Activated CD4-positive, alpha-beta T cell treated with anti-CD3 and anti-CD28 coated beads, Interleukin-10, Interleukin-2, amounts not matched to agents 100 ng/mL and 50 ng/mL, durations not matched to agents 16 hours and 8 hours (primary cell): ENCODE data around the gene ZNF644.
"Not testable (repeated sequence)": the region's sequence is repeated elsewhere in the genome, so short reads cannot be mapped to it uniquely, and the experiment has no call there.

Source experiments
- DNase-seq: peaks from one replicate; pipeline ENCODE4 v3.0.0-alpha.2; 2020

ZNF644 gene

DNA sequence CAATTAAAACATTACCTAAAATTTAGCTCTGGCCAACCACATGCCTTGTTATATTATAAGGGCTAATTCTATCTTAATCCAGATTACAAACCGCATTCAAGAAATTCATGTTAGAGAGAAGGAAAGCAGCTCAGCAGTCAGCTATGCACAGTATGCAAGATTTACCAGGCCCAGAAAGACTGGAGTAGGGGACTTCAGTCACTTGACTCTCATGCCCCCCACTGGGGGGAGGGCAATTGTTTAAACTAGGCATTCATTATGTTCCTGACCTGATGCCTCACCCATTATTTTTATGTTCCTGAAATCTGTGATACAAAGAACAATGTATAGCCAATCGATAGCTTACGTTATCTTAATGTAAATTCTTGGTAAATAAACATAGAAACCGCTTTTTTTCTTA lies 96.9 kb downstream of the ZNF644 start:
- no peak for DNase-seq

DNA sequence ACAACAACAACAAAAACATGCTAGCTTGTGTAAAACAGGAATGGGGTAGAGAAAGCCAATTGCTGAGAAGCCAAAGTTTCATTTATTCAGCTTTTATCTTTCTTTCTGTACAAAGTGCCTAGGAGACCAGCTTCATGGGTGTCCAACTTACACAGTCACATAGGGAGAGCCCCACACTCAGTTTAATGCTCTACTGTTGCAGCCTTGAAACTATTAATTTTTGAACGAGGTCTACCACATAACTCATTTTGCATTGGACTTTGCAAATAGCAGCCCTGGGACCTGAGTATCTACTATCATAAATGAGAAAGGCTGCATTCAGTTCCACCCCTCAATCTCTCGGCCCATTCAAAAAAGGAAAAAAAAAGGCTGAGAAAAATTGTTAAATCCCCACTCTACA lies 98.8 kb downstream of the ZNF644 start:
- DNase-seq = no peak

DNA sequence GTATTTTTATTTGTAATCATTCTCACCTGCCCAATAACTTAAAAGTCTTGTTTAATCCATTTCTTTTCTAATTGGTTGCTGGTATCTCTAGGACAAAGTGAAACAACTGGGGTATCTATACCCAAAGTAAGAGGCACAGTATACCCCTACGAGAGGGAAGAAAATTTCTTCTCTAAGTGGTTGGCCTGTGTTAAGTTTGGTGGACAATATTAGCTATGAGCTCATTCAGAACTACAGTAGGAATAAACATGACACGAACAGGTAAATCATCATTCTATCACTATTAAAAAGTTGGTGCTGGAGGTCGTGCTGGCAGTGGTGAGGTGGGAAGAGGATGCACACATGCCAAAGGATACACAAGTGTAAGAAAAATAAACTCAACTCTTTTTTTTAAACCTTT lies 99.6 kb downstream of the ZNF644 start:
- no peak for DNase-seq

DNA sequence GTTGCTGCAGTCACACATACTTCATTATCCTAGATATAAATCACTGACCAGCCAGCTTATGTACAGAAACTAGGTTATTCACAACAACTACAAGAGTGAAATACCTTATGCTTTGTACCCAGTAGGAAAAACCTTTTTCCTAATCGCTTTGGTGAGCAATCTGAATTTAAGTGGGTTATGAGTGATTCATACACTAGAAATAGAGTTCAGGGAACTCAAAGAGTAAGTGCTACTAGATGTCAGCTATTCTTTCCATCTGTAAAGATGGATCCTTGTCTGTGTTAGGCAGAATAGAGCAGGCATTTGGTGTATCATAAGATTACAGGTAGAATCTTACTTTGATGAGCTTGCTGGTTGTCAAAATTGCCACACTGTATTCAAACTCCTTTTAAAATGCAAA lies 101.9 kb downstream of the ZNF644 start:
- DNase-seq = peak; percentile 16

DNA sequence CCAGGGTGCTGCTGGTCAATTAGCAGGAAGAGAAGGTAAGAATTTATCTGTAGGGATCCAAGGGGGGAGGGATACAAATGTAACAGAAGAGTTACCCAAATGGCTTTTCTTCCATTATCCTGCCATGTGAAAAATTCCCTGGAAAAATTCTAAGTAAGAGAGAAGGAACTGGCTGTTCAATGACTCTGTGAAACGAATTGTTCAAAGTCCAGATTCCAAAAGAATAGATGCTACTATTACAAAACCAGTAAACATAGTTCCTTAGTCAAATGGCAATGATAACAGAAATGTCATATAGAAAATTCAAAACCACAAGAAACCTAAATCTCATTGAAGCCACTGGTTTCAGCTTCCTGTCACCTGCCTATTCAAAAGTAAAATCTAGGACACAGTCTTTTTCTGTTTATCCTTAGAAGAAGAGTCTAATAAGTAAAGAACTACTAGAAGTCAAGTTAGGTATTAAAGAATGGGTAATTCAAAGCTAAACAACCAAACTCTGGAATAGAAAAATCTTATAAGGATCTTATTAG lies 102.6 kb downstream of the ZNF644 start:
- DNase-seq = peak; percentile 54

GRCh38 chr1:90911353-90911752 lies 110.5 kb downstream of the ZNF644 start:
- DNase-seq = no peak

DNA sequence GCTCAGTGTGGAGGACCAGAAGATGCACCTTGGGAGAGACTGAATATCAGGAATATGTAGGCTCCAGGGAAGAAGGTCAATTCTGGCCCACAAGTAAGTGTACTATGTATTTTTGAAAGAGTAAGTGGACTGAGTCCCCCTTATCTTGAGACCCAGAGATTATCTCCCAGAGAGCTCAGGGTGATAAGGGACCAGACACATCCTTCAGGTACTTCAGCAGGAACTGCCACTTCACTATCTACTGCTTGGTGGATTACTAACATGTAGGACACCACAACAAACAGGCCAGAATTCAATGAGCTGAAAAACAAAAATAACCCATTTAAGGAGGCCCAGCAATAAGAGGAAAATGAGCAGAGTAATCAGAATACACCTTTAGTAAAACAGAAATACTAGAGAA lies 119.2 kb downstream of the ZNF644 start:
- DNase-seq = no peak

GRCh38 chr1:90899263-90899662 lies 122.6 kb downstream of the ZNF644 start:
- no peak for DNase-seq

DNA sequence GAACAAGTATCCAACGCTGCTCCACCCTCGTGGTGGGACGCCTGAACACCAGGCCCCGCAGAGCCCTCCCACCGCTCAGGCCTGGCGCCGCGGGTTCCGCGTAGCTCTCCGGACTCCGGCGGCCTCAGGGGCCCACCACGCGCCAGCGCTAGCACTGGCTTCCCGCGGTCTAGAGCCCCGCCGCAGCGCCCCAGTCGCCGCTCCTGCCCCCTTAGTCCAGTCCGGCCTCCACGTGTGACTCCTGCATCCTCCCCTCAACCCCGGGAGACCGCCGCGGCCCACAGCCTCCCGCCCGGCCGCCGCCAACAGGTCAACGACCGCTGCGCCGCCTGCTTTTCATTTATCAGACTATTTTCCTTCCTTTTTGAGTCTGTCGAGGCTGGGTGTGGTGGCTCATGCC lies 128.2 kb downstream of the ZNF644 start:
- not testable (repeated sequence) for DNase-seq

DNA sequence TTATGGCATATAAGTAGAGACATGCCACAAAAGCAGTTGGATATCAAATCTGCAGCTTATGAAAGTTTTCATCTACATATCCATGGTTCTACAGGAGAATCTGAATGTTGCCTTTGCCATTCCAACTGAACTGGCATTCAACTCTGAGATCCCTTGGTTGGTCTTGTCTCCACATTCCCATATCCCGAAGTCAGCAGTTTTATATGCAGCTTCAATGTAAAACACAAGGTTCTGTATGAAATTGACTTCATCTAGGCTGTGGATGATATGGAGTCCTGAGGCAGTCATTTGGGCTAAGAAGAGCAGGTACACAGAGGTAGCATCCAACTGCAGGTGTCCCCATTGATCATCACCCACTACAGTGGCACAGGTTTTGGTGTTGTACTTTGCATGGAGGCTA lies 129.0 kb downstream of the ZNF644 start:
- DNase-seq = not testable (repeated sequence)

- DNase-seq = not testable (repeated sequence)
These were observed 129.6 kb downstream of the ZNF644 start for GRCh38 chr1:90892196-90892595.

GRCh38 chr1:90891756-90892155 lies 130.1 kb downstream of the ZNF644 start:
- not testable (repeated sequence) for DNase-seq

GRCh38 chr1:90882221-90882620 lies 139.6 kb downstream of the ZNF644 start:
- DNase-seq = no peak

- DNase-seq = no peak
These were observed 140.8 kb downstream of the ZNF644 start for GRCh38 chr1:90881034-90881433.

DNA sequence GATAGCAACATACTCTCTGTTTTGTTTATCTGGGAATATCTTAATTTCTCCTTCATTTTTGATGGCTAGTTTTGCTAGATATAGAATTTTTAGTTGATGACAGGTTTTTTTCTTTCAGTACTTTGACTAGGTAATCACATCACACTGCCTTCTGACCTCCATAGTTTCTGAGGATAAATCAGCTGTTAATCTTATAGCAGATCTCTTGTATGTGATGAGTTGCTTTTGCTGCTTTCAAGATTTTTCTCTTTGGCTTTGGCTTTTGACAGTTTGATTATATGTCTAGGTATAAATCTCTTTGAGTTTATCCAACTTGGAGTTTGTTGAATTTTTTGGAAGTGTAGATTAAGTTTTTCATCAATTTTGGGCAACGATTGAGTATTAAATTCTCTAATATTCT lies 142.6 kb downstream of the ZNF644 start:
- DNase-seq = no peak

DNA sequence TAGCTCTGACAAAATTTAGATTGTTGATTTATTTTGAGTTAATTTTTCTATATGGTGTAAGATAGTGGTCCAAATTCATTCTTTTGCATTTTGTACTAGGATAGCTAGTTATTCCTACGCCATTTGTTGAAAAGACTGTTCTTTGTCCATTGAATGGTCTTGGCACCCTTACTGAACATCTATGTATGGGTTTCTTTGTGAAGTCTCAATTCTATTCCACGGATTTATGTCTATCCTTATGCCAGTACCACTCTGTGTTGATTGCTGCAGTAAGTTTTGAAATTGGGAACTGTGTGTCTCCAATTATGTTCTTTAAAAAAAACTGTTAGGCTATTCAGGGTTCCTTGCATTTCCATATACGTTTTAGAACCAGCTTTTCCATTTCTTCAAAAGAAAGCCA lies 145.7 kb downstream of the ZNF644 start:
- no peak for DNase-seq
